ENCODE results near the gene SH3GL1. TPM values are rescaled to one million over a fixed set of nuclear protein-coding genes. Genes with fewer than 3 reads are reported as not detected.

The SH3GL1 gene
- polyA plus RNA-seq, 1 experiment, result 40.2 TPM

DNA sequence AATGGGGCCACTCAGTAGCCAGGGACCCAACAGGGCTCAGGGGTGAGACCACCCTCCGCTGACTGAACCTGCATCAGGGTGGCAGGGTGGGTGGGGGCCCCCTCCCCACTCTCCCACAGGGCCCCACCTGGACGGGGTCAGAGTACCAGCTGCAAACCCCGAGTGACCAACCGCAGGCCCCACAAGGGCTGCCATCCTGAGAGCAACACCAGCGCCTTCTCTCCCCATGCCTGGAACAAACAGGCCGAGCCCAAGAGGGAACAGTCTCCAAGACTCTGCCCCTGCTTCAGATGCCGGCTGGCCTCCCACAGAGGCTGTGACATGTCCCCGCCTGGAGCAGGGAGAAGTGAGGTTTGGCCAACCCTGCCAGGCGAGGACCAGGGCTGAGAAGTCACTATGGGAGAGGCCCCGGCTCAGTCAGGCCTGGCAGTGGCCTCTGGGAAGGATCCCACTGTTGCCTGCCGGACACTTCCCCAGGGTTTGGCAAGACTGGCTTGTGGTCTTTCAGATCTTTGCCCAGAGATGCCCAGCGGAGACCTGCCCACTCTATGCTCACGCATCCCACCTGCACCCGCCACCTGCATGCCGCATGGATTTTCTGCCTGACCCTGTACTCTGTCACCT, 29.8 kb downstream of the SH3GL1 start:
- POLR2A ChIA-PET, result interaction anchor here (1.3 kb wide), 1 partner anchor 10 kb away, joined by 3 read pairs; no protein-coding TSS in a partner anchor

GRCh38 chr19:4369888-4370260, 30.5 kb downstream of the SH3GL1 start:
- no peak overlapping the region for H3K27ac ChIP-seq (ENCODE audit: low read depth, low read length)
- TF ChIP-seq, protein P1, sequence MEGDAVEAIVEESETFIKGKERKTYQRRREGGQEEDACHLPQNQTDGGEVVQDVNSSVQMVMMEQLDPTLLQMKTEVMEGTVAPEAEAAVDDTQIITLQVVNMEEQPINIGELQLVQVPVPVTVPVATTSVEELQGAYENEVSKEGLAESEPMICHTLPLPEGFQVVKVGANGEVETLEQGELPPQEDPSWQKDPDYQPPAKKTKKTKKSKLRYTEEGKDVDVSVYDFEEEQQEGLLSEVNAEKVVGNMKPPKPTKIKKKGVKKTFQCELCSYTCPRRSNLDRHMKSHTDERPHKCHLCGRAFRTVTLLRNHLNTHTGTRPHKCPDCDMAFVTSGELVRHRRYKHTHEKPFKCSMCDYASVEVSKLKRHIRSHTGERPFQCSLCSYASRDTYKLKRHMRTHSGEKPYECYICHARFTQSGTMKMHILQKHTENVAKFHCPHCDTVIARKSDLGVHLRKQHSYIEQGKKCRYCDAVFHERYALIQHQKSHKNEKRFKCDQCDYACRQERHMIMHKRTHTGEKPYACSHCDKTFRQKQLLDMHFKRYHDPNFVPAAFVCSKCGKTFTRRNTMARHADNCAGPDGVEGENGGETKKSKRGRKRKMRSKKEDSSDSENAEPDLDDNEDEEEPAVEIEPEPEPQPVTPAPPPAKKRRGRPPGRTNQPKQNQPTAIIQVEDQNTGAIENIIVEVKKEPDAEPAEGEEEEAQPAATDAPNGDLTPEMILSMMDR (IDR thresholded peaks at IDR 0.05; ENCODE audit: low read depth, low read length), result peak; percentile 48
- H3K4me3 ChIP-seq (ENCODE audit: low read depth, low read length), result no peak overlapping the region
- ChIA-PET CTCF (interaction anchor here (1.0 to 1.1 kb wide), 2 partner anchors 16 to 17 kb away, joined by 3 to 4 read pairs; no protein-coding TSS in a partner anchor), POLR2A (no interaction called here)
- DNase-seq (ENCODE audit: low read depth, low spot score), result no peak
- H3K27me3 ChIP-seq (ENCODE audit: control insufficient read depth, insufficient read depth, low read length), result no peaks in the 10 kb centered on the region
- no peaks in the 10 kb centered on the region; the same call in 1 of the 2 replicates for H3K9me3 ChIP-seq (ENCODE audit: control insufficient read depth, insufficient read depth, low read length)

More for the DNA sequence above, 29.8 kb downstream of the SH3GL1 start:
- CTCF ChIA-PET, result interaction anchor here (1.0 to 1.1 kb wide), 2 partner anchors 15 to 17 kb away, joined by 3 to 4 read pairs; no protein-coding TSS in a partner anchor
- H3K27ac ChIP-seq (ENCODE audit: low read depth, low read length), result no peak overlapping the region
- H3K4me3 ChIP-seq (ENCODE audit: low read depth, low read length), result no peak overlapping the region
- no peaks in the 10 kb centered on the region; the same call in 1 of the 2 replicates for H3K9me3 ChIP-seq (ENCODE audit: control insufficient read depth, insufficient read depth, low read length)
- TF ChIP-seq, protein P1 (IDR thresholded peaks at IDR 0.05; ENCODE audit: low read depth, low read length), result no peak
- DNase-seq (ENCODE audit: low read depth, low spot score), result no peak
- H3K27me3 ChIP-seq (ENCODE audit: control insufficient read depth, insufficient read depth, low read length), result no peaks in the 10 kb centered on the region

DNA sequence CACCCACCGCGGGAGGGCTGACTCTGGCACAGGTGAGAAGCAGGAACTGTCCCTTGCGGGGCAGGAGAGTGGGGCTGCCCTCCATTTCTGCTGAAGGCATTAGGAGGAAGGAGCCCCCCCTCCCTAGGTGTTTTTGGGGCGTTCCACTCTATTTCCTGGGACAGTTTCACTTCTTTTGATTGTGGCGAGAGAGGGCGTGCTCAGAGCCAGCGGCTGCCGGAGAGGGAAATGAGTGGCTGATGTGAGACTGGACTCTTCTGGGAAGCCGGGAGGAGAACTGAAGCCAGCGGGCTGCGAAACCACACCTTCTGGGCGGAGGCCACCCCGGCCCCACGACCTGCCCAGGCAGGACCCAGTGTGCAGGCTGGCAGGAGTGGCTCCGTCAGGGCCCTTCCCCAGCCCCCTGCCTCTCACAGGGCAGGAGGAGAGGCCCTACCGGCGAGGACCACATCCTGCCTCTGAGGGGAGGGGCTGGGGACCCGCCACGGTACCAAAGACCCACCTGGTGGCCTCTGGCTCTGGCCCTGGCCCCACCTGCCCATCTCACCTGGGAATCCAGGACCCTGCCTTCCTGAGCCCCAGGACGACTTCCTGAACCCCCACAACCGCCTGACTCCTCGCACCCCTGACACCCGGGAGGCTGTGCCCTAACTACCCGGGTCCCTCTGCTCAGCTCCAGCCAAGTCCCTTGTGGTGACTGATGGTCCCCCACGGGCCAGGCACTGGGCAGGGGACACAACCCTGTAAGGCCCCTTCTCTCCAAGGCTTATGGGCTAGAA, 31.0 kb downstream of the SH3GL1 start:
- peak overlapping the region; percentile 39 for H3K27ac ChIP-seq (ENCODE audit: low read depth, low read length)
- H3K27me3 ChIP-seq (ENCODE audit: control insufficient read depth, insufficient read depth, low read length), result no peaks in the 10 kb centered on the region
- CTCF ChIA-PET, result interaction anchor here (1.0 to 1.1 kb wide), 2 partner anchors 16 kb away, joined by 3 to 4 read pairs; no protein-coding TSS in a partner anchor
- H3K9me3 ChIP-seq (ENCODE audit: control insufficient read depth, insufficient read depth, low read length), result no peaks in the 10 kb centered on the region; the same call in 1 of the 2 replicates
- TF ChIP-seq, protein P1 (IDR thresholded peaks at IDR 0.05; ENCODE audit: low read depth, low read length), result no peak
- no peak overlapping the region for H3K4me3 ChIP-seq (ENCODE audit: low read depth, low read length)
- POLR2A ChIA-PET, result interaction anchor here (0.9 kb wide), 1 partner anchor 75 kb away, joined by 3 read pairs; no protein-coding TSS in a partner anchor
- DNase-seq (ENCODE audit: low read depth, low spot score), result no peak

GRCh38 chr19:4368128-4368820, 32.1 kb downstream of the SH3GL1 start:
- no peak overlapping the region for H3K4me3 ChIP-seq (ENCODE audit: low read depth, low read length)
- no peak for DNase-seq (ENCODE audit: low read depth, low spot score)
- ChIA-PET POLR2A (interaction anchor here (0.6 to 0.9 kb wide), 2 partner anchors 30 to 76 kb away, joined by 3 to 4 read pairs; no protein-coding TSS in a partner anchor), CTCF (interaction anchor here (1.4 kb wide), 1 partner anchor 16 kb away, joined by 3 read pairs; no protein-coding TSS in a partner anchor)
- no peaks in the 10 kb centered on the region for H3K27me3 ChIP-seq (ENCODE audit: control insufficient read depth, insufficient read depth, low read length)
- no peak overlapping the region for H3K27ac ChIP-seq (ENCODE audit: low read depth, low read length)
- H3K9me3 ChIP-seq (ENCODE audit: control insufficient read depth, insufficient read depth, low read length), result no peaks in the 10 kb centered on the region; the same call in 1 of the 2 replicates
- TF ChIP-seq, protein P1 (IDR thresholded peaks at IDR 0.05; ENCODE audit: low read depth, low read length), result no peak

Measured in AG04450 (cell line).